Astrocyte of the spinal cord (primary cell): Measurements from ENCODE around the gene IGFALS.

Source experiments
- DNase-seq: peaks from one replicate; pipeline ENCODE4 v3.0.0; 2011; ENCODE audit warnings: low read depth, low spot score
- H3K4me3 ChIP-seq: 2 replicates; pipeline ENCODE4 v1.5.1; 2011; ENCODE audit warnings: low read depth, mild to moderate bottlenecking, low read length, moderate library complexity
- CTCF ChIP-seq: IDR thresholded peaks from 2 replicates; pipeline ENCODE4 v1.5.1; 2012; ENCODE audit warnings: low read depth, mild to moderate bottlenecking, low read length, inconsistent platforms
- in situ Hi-C: cut with HindIII; loops from 2 replicates; pipeline ENCODE4 v1.10.0; 2017; ENCODE audit warnings: low sequenced_read_pairs

IGFALS gene

GRCh38 chr16:1766701-1767100 lies 26.8 kb downstream of the IGFALS start:
- no peak for TF ChIP-seq CTCF
- DNase-seq: no peak
- H3K4me3 ChIP-seq: no peak overlapping the region
- in situ Hi-C loops: no loop called here

- in situ Hi-C loops: no loop called here
- DNase-seq: no peak
- H3K4me3 ChIP-seq: no peak overlapping the region
Observed at GRCh38 chr16:1766231-1766630, 27.3 kb downstream of the IGFALS start.

GRCh38 chr16:1765826-1766225 lies 27.7 kb downstream of the IGFALS start:
- in situ Hi-C loops: no loop called here
- no peak overlapping the region for H3K4me3 ChIP-seq
- TF ChIP-seq CTCF: no peak
- no peak for DNase-seq

More at GRCh38 chr16:1766231-1766630, 27.3 kb downstream of the IGFALS start:
- no peak for TF ChIP-seq CTCF

GRCh38 chr16:1764971-1765370 lies 28.5 kb downstream of the IGFALS start:
- no peak for TF ChIP-seq CTCF
- no peak overlapping the region for H3K4me3 ChIP-seq
- in situ Hi-C loops: no loop called here
- no peak for DNase-seq

GRCh38 chr16:1763521-1764511 lies 29.7 kb downstream of the IGFALS start:
- peak; percentile 66 for TF ChIP-seq CTCF
- no peak overlapping the region for H3K4me3 ChIP-seq
- in situ Hi-C loops: no loop called here
- peak; percentile 45 for DNase-seq

- H3K4me3 ChIP-seq: no peak overlapping the region
- in situ Hi-C loops: no loop called here
- DNase-seq: no peak
- no peak for TF ChIP-seq CTCF
Observed at GRCh38 chr16:1762879-1763520, 30.5 kb downstream of the IGFALS start.
